ENCODE data around the gene VSIR.

GRCh38 chr10:71712170-71712569 lies 61.1 kb downstream of the VSIR start:
- no peak for TF ChIP-seq JUND (IDR thresholded peaks at IDR 0.05)
- no peak for TF ChIP-seq USF2 (IDR thresholded peaks at IDR 0.05; ENCODE audit: borderline replicate concordance, low read depth, low read length)
- TF ChIP-seq FOXM1 (IDR thresholded peaks at IDR 0.05; ENCODE audit: low read depth) = no peak
- TF ChIP-seq, protein P1, sequence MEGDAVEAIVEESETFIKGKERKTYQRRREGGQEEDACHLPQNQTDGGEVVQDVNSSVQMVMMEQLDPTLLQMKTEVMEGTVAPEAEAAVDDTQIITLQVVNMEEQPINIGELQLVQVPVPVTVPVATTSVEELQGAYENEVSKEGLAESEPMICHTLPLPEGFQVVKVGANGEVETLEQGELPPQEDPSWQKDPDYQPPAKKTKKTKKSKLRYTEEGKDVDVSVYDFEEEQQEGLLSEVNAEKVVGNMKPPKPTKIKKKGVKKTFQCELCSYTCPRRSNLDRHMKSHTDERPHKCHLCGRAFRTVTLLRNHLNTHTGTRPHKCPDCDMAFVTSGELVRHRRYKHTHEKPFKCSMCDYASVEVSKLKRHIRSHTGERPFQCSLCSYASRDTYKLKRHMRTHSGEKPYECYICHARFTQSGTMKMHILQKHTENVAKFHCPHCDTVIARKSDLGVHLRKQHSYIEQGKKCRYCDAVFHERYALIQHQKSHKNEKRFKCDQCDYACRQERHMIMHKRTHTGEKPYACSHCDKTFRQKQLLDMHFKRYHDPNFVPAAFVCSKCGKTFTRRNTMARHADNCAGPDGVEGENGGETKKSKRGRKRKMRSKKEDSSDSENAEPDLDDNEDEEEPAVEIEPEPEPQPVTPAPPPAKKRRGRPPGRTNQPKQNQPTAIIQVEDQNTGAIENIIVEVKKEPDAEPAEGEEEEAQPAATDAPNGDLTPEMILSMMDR (IDR thresholded peaks at IDR 0.05) = no peak
- no peak for TF ChIP-seq SIN3A (IDR thresholded peaks at IDR 0.05; ENCODE audit: borderline replicate concordance, low read depth, low read length)
